SK-N-SH (cell line): ENCODE data around the gene CIDEA.

ENCODE experiments used
- CTCF ChIP-seq: fragments of 200-600 bp; sonication (generic); IDR thresholded peaks from 2 replicates; pipeline ENCODE4 v1.6.1; 2017; ENCODE audit warnings: antibody characterized with exemption, mild to moderate bottlenecking, moderate library complexity
- EP300 ChIP-seq, 2 experiments: IDR thresholded peaks; 2 replicates each; pipeline versions ENCODE4 v1.4.0 to v1.6.1; 2012; ENCODE audit warnings: borderline replicate concordance in 1 of 2, low read depth in 1 of 2, low read length in 1 of 2
- FOSL2 ChIP-seq: IDR thresholded peaks from 2 replicates; pipeline ENCODE4 v1.4.0; 2012; ENCODE audit warnings: low read depth, mild to moderate bottlenecking, moderate library complexity, borderline replicate concordance
- FOXJ3 ChIP-seq: sonication (generic); formaldehyde crosslinking; IDR thresholded peaks from 2 replicates; pipeline ENCODE4 v1.5.1; 2020; ENCODE audit warnings: mild to moderate bottlenecking, missing genetic modification reagents
- MAX ChIP-seq: IDR thresholded peaks from 2 replicates; pipeline ENCODE4 v1.4.0; 2012; ENCODE audit warnings: low read depth
- NRF1 ChIP-seq: IDR thresholded peaks from 2 replicates; pipeline ENCODE4 v1.6.1; 2012; ENCODE audit warnings: low read depth, mild to moderate bottlenecking, low read length
- POLR2AphosphoS5 ChIP-seq: IDR thresholded peaks from 2 replicates; pipeline ENCODE4 v1.6.1; 2012; ENCODE audit warnings: low read depth, low read length
- RAD21 ChIP-seq: IDR thresholded peaks from 2 replicates; pipeline ENCODE4 v1.6.1; 2012; ENCODE audit warnings: mild to moderate bottlenecking, low read length
- SMC3 ChIP-seq: IDR thresholded peaks from 2 replicates; pipeline ENCODE4 v1.6.1; 2012; ENCODE audit warnings: low read depth, low read length, improper control_type of control experiment
- USF2 ChIP-seq: fragments of 150-350 bp; IDR thresholded peaks from 2 replicates; pipeline ENCODE4 v1.6.1; 2017; ENCODE audit warnings: antibody characterized with exemption, low read length, low read depth, borderline replicate concordance
- YY1 ChIP-seq: IDR thresholded peaks from 2 replicates; pipeline ENCODE4 v1.4.0; 2012; ENCODE audit warnings: low read depth, mild to moderate bottlenecking

- no peak for TF ChIP-seq EP300 (IDR thresholded peaks at IDR 0.05; ENCODE audit: borderline replicate concordance in 1 of 2, low read depth in 1 of 2, low read length in 1 of 2)
- TF ChIP-seq MAX, result no peak
- TF ChIP-seq CTCF, result no peak
- TF ChIP-seq YY1, result no peak
- TF ChIP-seq USF2, result no peak
- no peak for TF ChIP-seq POLR2AphosphoS5
- no peak for TF ChIP-seq NRF1
- no peak for TF ChIP-seq SMC3
- TF ChIP-seq FOXJ3 (CRISPR knock-in tag), result no peak
- no peak for TF ChIP-seq RAD21
- no peak for TF ChIP-seq FOSL2
These were observed 45.7 kb downstream of the CIDEA start for GRCh38 chr18:12299862-12300261.
